Loucy (cell line): ENCODE measurements around the gene IZUMO1R.
A peak's percentile ranks its signal among the peaks of the same experiment; 100 is the strongest.

ENCODE experiments used
- CTCF ChIP-seq: fragments of 200-600 bp; sonication (generic); conservative IDR thresholded peaks from 2 replicates; pipeline ENCODE4 v1.5.1; 2014; ENCODE audit warnings: mild to moderate bottlenecking, antibody characterized with exemption, low read length
- EZH2phosphoT487 ChIP-seq: fragments of 200-600 bp; IDR thresholded peaks from 2 replicates; pipeline ENCODE4 v1.6.1; 2018; ENCODE audit warnings: antibody characterized with exemption, mild to moderate bottlenecking, moderate library complexity, borderline replicate concordance

- peak; percentile 83 for TF ChIP-seq CTCF
- TF ChIP-seq EZH2phosphoT487: no peak
These were observed 21.3 kb downstream of the IZUMO1R start for GRCh38 chr11:94325681-94326080.
